Endodermal cell (in vitro differentiated cells): ENCODE measurements around the gene DENND5B. TPM values are rescaled to one million over a fixed set of nuclear protein-coding genes. Genes with fewer than 3 reads are reported as not detected.

Source experiments
- DNase-seq: peaks from one replicate; pipeline ENCODE4 v3.0.0-alpha.2; 2017
- H3K27ac ChIP-seq: 2 replicates; pipeline ENCODE4 v1.5.1; 2013; ENCODE audit warnings: mild to moderate bottlenecking, low read depth, low read length, moderate library complexity
- H3K27me3 ChIP-seq: 2 replicates; pipeline ENCODE4 v1.6.1; 2013; ENCODE audit warnings: mild to moderate bottlenecking, low read length, moderate library complexity; ENCODE audit not compliant: insufficient read depth, control insufficient read depth, poor library complexity, severe bottlenecking
- H3K36me3 ChIP-seq: 2 replicates; pipeline ENCODE4 v1.7.0; 2013; ENCODE audit warnings: mild to moderate bottlenecking, low read length, moderate library complexity; ENCODE audit not compliant: control insufficient read depth, insufficient read depth
- H3K4me1 ChIP-seq: one replicate; pipeline ENCODE4 v1.7.0; 2013; ENCODE audit warnings: low read length; ENCODE audit not compliant: control insufficient read depth, insufficient read depth
- H3K4me3 ChIP-seq: 2 replicates; pipeline ENCODE4 v1.5.1; 2013; ENCODE audit warnings: mild to moderate bottlenecking, low read length, moderate library complexity
- H3K9ac ChIP-seq: 2 replicates; pipeline ENCODE4 v1.6.1; 2013; ENCODE audit warnings: mild to moderate bottlenecking, low read length, moderate library complexity; ENCODE audit not compliant: poor library complexity, severe bottlenecking; ENCODE audit errors: extremely low read depth
- H3K9me3 ChIP-seq: 2 replicates; pipeline ENCODE4 v1.6.1; 2013; ENCODE audit warnings: mild to moderate bottlenecking, low read length, moderate library complexity; ENCODE audit not compliant: control insufficient read depth
- H3K27ac Mint-ChIP-seq: 2 replicates; pipeline ENCODE4 v1.8.0; 2020; ENCODE audit warnings: mixed read lengths
- H3K27me3 Mint-ChIP-seq: 2 replicates; pipeline ENCODE4 v1.8.0; 2021; ENCODE audit warnings: mild to moderate bottlenecking, mixed read lengths; ENCODE audit not compliant: insufficient read depth
- H3K36me3 Mint-ChIP-seq: 2 replicates; pipeline ENCODE4 v1.8.0; 2020; ENCODE audit warnings: low read depth, mixed read lengths
- H3K4me1 Mint-ChIP-seq: 2 replicates; pipeline ENCODE4 v1.8.0; 2020; ENCODE audit warnings: mixed read lengths
- H3K4me3 Mint-ChIP-seq: 2 replicates; pipeline ENCODE4 v1.8.0; 2020; ENCODE audit warnings: mild to moderate bottlenecking, moderate library complexity, mixed read lengths
- H3K9me3 Mint-ChIP-seq: 2 replicates; pipeline ENCODE4 v1.8.0; 2020; ENCODE audit warnings: mild to moderate bottlenecking, mixed read lengths
- CTCF ChIP-seq: fragments of 200-600 bp; sonication (generic); conservative IDR thresholded peaks from 2 replicates; pipeline ENCODE4 v1.5.0; 2021; ENCODE audit warnings: antibody characterized with exemption, mild to moderate bottlenecking
- WGBS, 2 experiments: methylation state at CpG; one replicate each; pipeline versions ENCODE4 v1.1.5 to v1.1.7; 2013; ENCODE audit warnings: missing lambda C conversion rate in 2 of 2, mixed read lengths in 1 of 2; ENCODE audit not compliant: insufficient coverage in 1 of 2, insufficient read length in 1 of 2; 5-methylcytosine and 5-hydroxymethylcytosine counted together
- total RNA-seq, 2 donors: library from RNA; stranded (reverse); fragmentation: NEBNext Ultra II Directional in 1 of 2; extraction: Animal tissue kit (Norgen Biotek cat#: 25700) in 1 of 2; gene quantifications; 2 replicates in 1 of 2; 3 replicates in 1 of 2; pipeline ENCODE4 v1.2.1, GENCODE V29; 2021

Gene DENND5B
- total RNA-seq, 2 donors from 2014 or later = 24.5 to 34.2 TPM

GRCh38 chr12:31440134-31440533 is 150.8 kb downstream of the DENND5B start:
- Histone ChIP-seq H3K4me1 (no peaks in the 10 kb centered on the region), H3K9ac (no peak overlapping the region), H3K27ac (no peak overlapping the region), H3K27me3 (no peaks in the 10 kb centered on the region), H3K36me3 (no peaks in the 10 kb centered on the region), H3K4me3 (no peak overlapping the region), H3K9me3 (no peaks in the 10 kb centered on the region)
- TF ChIP-seq CTCF = peak; percentile 61
- H3K27ac Mint-ChIP-seq = peak overlapping the region; percentile 42
- H3K27me3 Mint-ChIP-seq = no peaks in the 10 kb centered on the region
- WGBS, 2 experiments = 91 to 93% methylated on average over 2 to 4 of the region's 4 CpGs
- H3K4me3 Mint-ChIP-seq = no peak overlapping the region
- peaks cover 3% of the 10 kb centered on the region for H3K36me3 Mint-ChIP-seq
- no peaks in the 10 kb centered on the region for H3K9me3 Mint-ChIP-seq
- DNase-seq = no peak
- H3K4me1 Mint-ChIP-seq = peaks cover 2% of the 10 kb centered on the region

GRCh38 chr12:31431721-31432240 is 159.2 kb downstream of the DENND5B start:
- peaks cover 2% of the 10 kb centered on the region for H3K36me3 Mint-ChIP-seq
- no peak overlapping the region for H3K4me3 Mint-ChIP-seq
- H3K27me3 Mint-ChIP-seq = no peaks in the 10 kb centered on the region
- no peak overlapping the region for H3K27ac ChIP-seq
- WGBS, 2 experiments = 86 to 92% methylated on average over 2 of the region's 2 CpGs
- H3K9ac ChIP-seq = no peak overlapping the region
- H3K27ac Mint-ChIP-seq = no peak overlapping the region
- no peaks in the 10 kb centered on the region for H3K27me3 ChIP-seq
- no peaks in the 10 kb centered on the region for H3K4me1 ChIP-seq
- no peak overlapping the region for H3K4me3 ChIP-seq
- H3K9me3 Mint-ChIP-seq = peaks cover 3% of the 10 kb centered on the region
- H3K4me1 Mint-ChIP-seq = no peaks in the 10 kb centered on the region
- no peak for TF ChIP-seq CTCF
- H3K9me3 ChIP-seq = no peaks in the 10 kb centered on the region
- DNase-seq = no peak
- no peaks in the 10 kb centered on the region for H3K36me3 ChIP-seq

GRCh38 chr12:31423405-31423804 is 167.5 kb downstream of the DENND5B start:
- no peak overlapping the region for H3K27ac Mint-ChIP-seq
- peaks cover 14% of the 10 kb centered on the region for H3K36me3 Mint-ChIP-seq
- WGBS, 2 experiments = 83% methylated on average over 1 of the region's 1 CpG; no CpG with 5 or more reads in 1 of the 2 experiments
- no peak for TF ChIP-seq CTCF
- Histone ChIP-seq H3K27me3 (no peaks in the 10 kb centered on the region), H3K4me3 (no peak overlapping the region), H3K9ac (no peak overlapping the region), H3K27ac (no peak overlapping the region), H3K4me1 (no peaks in the 10 kb centered on the region), H3K9me3 (no peaks in the 10 kb centered on the region), H3K36me3 (no peaks in the 10 kb centered on the region)
- no peaks in the 10 kb centered on the region for H3K27me3 Mint-ChIP-seq
- H3K4me3 Mint-ChIP-seq = no peak overlapping the region
- no peaks in the 10 kb centered on the region for H3K9me3 Mint-ChIP-seq
- no peak for DNase-seq
- H3K4me1 Mint-ChIP-seq = no peaks in the 10 kb centered on the region
